Stimulated activated CD4-positive, alpha-beta T cell treated with anti-CD3 and anti-CD28 coated beads, Interleukin-12 subunit alpha, Interleukin-12 subunit beta, amount 100 ng/mL, for 24 hours (primary cell): ENCODE data around the gene FGFR2.

ENCODE experiments used
- DNase-seq, 2 experiments: peaks; one replicate each; pipeline ENCODE4 v3.0.0-alpha.2; 2020; ENCODE audit warnings: low read depth in 2 of 2

FGFR2 gene

DNA sequence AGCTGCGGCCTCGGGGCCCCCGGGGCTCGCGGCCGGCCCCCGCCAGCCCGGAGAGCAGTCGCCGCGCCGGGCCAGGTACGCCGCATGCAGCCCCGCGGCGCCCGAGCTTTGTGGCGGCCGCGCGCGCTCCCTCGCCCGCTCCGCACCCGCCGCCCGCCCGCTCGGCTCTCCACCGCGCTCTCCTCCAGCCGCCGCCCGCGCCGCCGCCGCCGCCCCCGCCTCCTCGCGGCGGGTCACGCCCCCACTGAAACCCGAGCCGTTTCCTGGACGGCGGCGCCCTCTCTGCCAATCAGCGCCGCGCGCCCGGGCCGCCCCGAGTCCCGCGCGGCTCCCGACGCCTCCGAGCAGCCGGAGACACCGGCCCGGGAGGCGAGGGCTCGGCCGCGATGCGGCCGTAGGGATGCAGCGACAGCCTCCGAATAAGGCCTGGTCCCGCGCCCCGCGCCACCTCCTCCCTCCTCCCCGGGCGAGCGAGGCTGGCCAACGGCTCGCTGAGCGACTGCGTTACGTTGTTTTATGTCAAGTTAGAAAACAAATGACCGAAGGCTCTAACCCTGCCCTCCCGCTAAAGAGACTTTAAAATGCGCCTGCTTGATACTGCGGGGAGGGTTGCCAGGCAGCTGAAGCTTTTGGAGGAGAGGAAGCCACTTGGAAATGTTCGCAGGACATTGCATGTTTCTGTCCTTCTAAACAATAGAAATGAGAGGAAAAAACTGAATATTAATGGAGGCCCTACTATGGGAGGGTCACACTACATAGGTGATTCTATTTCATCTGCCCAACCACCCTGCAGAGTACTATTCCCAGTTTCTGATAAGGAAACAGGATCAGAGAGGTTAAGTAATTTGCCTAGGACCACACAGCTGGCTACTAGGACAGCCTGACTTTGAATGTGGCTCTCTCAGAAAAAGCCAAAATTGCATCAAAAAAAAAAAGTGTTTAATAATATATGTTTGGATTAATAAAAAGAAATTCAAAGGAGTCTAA lies at the start of gene FGFR2:
Gene FGFR2 (minus strand): TSS at position 182 of the 987 bp plus-strand sequence. CDS start 4,627 bp downstream, outside the sequence.
- DNase-seq = peak in 1 of 2 experiments; percentile 21

GRCh38 chr10:121647401-121647800 lies 49.2 kb upstream of the FGFR2 start:
- no peak for DNase-seq

GRCh38 chr10:121645696-121646095 lies 47.5 kb upstream of the FGFR2 start:
- DNase-seq = no peak

GRCh38 chr10:121644501-121644900 lies 46.3 kb upstream of the FGFR2 start:
- no peak for DNase-seq

DNA sequence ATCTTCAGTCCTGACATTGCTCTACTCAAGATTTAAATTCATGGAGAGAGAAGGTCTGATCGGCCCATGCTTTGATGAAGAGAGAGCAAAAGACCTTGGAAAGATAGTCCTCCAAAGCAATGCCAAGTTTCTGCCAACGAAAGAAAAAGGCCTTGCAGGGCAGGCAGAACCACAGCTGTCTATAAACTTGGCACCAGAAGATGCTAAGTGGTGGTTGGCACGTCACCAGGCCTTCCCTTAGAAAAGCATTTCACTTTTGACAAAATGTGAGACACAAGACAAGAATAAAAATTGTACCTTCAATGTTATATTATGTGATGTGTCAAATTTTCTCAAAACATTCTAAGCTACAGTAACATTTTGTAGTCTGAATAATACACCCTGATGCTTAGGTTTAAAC lies 42.0 kb upstream of the FGFR2 start:
- no peak for DNase-seq

DNA sequence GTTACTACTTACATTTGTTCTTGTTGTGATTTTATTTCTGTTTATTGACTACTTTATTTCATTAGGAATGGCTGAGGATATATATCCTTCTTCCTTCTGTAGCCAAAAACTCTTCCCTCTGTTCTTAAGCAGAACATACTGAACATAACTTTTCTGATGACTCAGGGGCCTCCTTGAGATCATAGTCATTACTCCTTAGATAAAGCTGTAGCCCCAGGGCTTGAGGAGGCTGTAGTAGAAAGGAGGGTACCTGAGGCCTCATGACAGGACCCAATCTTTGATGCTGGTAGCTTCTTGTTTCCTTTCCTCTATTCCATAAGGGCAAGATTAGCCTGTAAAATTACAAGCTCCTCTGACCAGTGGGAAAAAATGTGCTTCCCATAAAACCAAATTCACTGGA lies 41.2 kb upstream of the FGFR2 start:
- no peak for DNase-seq

- DNase-seq = no peak
Measured at GRCh38 chr10:121637437-121637836, 39.2 kb upstream of the FGFR2 start.

- DNase-seq = no peak
Measured at GRCh38 chr10:121633056-121633455, 34.8 kb upstream of the FGFR2 start.

- DNase-seq = no peak
Measured at GRCh38 chr10:121631365-121632029, 33.3 kb upstream of the FGFR2 start.

- DNase-seq = no peak
Measured at GRCh38 chr10:121628859-121629258, 30.6 kb upstream of the FGFR2 start.

GRCh38 chr10:121627876-121628581 lies 29.8 kb upstream of the FGFR2 start:
- DNase-seq = no peak

DNA sequence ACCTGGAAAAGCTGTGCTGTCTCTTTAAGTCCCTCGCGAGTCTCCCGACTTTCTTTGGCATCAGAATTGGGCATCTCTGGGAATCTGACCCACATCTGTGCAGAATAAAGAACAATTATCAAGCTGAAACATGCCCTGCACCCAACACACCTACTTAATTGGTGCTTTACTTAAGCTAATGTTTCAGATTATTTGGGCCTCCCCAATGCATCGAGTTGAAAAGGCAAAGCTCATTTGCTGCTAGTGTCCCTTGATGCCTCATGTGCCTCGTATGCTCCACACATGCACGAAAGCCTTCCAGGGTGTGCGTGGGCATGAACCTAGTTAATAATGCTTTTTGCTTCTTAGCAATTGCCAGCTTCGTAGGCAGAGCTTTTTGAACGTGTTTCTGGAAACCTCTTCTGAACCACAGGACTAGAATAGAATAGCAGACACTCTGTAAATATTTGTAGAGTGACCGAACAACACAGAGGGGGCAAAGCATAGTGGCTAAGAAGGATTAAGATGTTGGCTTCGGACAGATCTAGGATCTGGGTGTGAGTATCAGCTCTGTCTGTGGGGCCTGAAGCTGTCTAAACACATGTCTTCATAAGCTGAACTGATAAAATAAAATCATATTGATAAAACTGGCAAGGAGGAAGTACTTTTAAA lies 26.7 kb upstream of the FGFR2 start:
- DNase-seq = no peak

DNA sequence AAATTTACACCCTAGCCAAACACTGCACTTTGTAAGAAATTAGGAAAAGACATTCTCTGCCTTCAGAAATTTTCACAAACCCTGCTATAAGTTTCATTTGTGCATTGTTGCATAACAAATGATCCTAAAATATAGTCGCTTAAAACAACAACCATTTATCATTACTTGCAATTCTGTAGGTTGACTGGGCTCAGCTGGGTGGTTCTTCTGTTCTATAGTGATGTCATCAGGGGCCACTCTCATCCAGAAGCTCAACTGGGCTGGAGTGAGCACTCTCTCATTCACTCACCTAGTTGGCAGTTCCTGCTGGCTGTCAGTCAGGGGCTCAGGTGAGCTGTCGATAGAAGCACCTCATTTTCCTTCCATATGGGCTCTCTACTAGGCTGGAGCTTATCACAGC lies 20.7 kb upstream of the FGFR2 start:
- no peak for DNase-seq

DNA sequence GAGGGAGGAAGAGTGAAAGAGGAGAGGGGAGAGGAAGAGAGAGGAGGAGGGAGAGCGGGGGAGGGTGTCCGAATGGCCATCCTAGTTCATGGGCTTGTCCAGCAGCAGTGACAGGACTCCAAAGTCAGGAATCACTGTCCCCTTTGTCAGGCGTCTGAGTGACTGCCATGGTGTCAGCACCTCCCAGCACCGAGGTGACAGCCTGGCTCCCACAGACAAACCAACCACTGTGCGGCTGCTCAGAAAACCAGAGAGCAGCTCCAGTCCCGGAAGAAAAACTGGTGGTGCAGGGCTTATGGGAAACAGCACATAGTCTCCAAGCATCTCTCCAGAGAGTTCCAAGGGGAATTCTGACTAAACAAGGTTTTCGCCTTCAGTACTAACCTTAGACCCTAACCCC lies 18.9 kb upstream of the FGFR2 start:
- DNase-seq = no peak

GRCh38 chr10:121616291-121616690 lies 18.0 kb upstream of the FGFR2 start:
- DNase-seq = no peak

GRCh38 chr10:121615836-121616235 lies 17.6 kb upstream of the FGFR2 start:
- DNase-seq = no peak

DNA sequence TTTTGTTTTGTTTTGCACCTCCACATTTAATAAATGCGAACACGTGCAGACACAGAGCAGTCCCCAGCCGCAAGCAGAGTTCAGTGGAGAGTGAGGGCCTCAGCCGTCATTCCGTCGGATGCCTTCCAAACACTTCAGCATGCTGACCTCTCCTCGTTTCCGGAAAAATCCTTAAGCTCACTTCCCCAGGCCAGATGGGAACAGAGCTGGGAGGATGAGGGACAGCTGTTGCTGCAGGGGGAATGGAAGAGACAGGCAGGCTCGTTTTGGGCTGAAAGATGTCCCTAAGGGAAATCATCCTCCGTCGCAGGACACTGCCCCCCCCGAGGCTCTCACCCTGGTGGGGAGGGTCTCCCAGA lies 17.2 kb upstream of the FGFR2 start:
- no peak for DNase-seq

GRCh38 chr10:121614613-121615434 lies 16.6 kb upstream of the FGFR2 start:
- no peak for DNase-seq

GRCh38 chr10:121613456-121613855 lies 15.2 kb upstream of the FGFR2 start:
- DNase-seq = no peak

DNA sequence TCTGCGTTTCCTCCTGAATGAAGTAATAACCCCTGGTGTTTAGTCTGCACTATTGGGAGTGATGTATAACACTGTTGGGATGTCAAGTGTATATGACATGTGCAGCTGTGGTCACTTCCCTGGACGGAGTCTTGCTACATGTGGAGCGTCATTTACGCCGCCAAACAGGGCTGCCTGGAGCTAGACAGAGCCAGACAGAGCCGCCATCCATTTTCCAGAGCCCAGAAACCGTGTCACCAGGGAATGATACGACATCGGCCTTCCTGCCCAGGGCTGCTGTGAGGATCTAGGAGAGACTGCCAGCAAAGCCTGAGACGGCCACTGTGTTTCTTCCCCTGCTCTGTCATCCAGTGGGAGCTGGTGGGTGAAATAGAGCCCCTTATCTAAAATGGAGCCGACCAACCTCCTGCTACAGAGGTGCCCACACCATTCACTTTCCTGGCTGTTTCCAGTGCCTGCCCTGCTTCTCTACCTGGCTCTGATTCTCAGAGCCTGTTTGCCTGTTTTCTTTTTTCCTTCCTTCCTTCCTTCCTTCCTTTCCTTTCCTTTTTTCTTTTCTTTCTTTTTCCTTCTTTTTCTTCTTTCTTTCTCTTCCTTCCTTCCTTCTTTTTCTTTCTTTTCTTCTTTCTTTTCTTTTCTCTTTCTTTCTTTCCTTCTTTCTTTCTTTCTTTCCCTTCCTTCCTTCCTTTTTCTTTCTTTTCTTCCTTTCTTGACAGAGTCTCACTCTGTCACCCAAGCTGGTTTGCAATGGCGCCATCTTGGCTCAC lies 13.3 kb upstream of the FGFR2 start:
- DNase-seq = no peak
